Left ventricle myocardium inferior (tissue), 1 donor: Measurements from ENCODE around the gene TPCN2. TPM values are rescaled to one million over a fixed set of nuclear protein-coding genes. Genes with fewer than 3 reads are reported as not detected.
A peak's percentile ranks its signal among the peaks of the same experiment; 100 is the strongest.

Source experiments
- DNase-seq: peaks from one replicate; pipeline ENCODE4 v3.0.0-alpha.2; 2020
- H3K27ac ChIP-seq: fragments of 200-600 bp; replicated peaks from 2 replicates; pipeline ENCODE4 v1.8.0; 2021
- H3K27me3 ChIP-seq: fragments of 200-600 bp; 2 replicates; pipeline ENCODE4 v1.8.0; 2021; ENCODE audit warnings: low read depth
- H3K36me3 ChIP-seq: fragments of 200-600 bp; 2 replicates; pipeline ENCODE4 v1.8.0; 2021
- H3K4me1 ChIP-seq: fragments of 200-600 bp; 2 replicates; pipeline ENCODE4 v1.8.0; 2021
- H3K4me3 ChIP-seq: fragments of 200-600 bp; 2 replicates; pipeline ENCODE4 v1.8.0; 2021; ENCODE audit warnings: mild to moderate bottlenecking, moderate library complexity
- H3K9me3 ChIP-seq: fragments of 200-600 bp; replicated peaks from 2 replicates; pipeline ENCODE4 v1.8.0; 2021
- CTCF ChIP-seq: fragments of 200-600 bp; IDR thresholded peaks from 2 replicates; pipeline ENCODE4 v1.8.0; 2021; ENCODE audit warnings: antibody characterized with exemption, mild to moderate bottlenecking, borderline replicate concordance
- intact Hi-C: fragments of 100-400 bp; cut with micrococcal nuclease; formaldehyde crosslinking; loops from one replicate; pipeline ENCODE4 v1.11.0; 2022
- total RNA-seq: library from RNA; stranded (reverse); fragmentation: NEBNext Ultra II Directional; extraction: Animal tissue kit (Norgen Biotek cat#: 25700); gene quantifications from one replicate; pipeline ENCODE4 v1.2.1, GENCODE V29; 2021
- donor health status: DM: no; HTN: yes; CAD: no; lungs with severe emphysema.

The TPCN2 gene
- total RNA-seq, 1 donor from 2014 or later: 9.2 TPM

- DNase-seq: no peak
- H3K4me3 ChIP-seq: peak overlapping the region; percentile 82
- H3K9me3 ChIP-seq: no peaks in the 10 kb centered on the region
- no peak for TF ChIP-seq CTCF
- H3K27me3 ChIP-seq: no peaks in the 10 kb centered on the region
- H3K36me3 ChIP-seq: peaks cover 18% of the 10 kb centered on the region
- H3K4me1 ChIP-seq: peaks cover 67% of the 10 kb centered on the region
- peak overlapping the region; percentile 90 for H3K27ac ChIP-seq
- intact Hi-C loops: no loop called here
These were observed 2.1 kb downstream of the TPCN2 start for GRCh38 chr11:69050592-69051380.

- no peak for TF ChIP-seq CTCF
- H3K9me3 ChIP-seq: no peaks in the 10 kb centered on the region
- peaks cover 19% of the 10 kb centered on the region for H3K36me3 ChIP-seq
- intact Hi-C loops: no loop called here
- H3K27me3 ChIP-seq: no peaks in the 10 kb centered on the region
- DNase-seq: no peak
- H3K4me3 ChIP-seq: peak overlapping the region; percentile 32
- H3K27ac ChIP-seq: peak overlapping the region; percentile 90
- H3K4me1 ChIP-seq: peaks cover 76% of the 10 kb centered on the region
These were observed 2.9 kb downstream of the TPCN2 start for GRCh38 chr11:69051381-69052342.

GRCh38 chr11:69052343-69053168 lies 3.8 kb downstream of the TPCN2 start:
- peaks cover 76% of the 10 kb centered on the region for H3K4me1 ChIP-seq
- peaks cover 22% of the 10 kb centered on the region for H3K36me3 ChIP-seq
- H3K4me3 ChIP-seq: no peak overlapping the region
- TF ChIP-seq CTCF: no peak
- H3K27ac ChIP-seq: peak overlapping the region; percentile 90
- H3K27me3 ChIP-seq: no peaks in the 10 kb centered on the region
- no peak for DNase-seq
- H3K9me3 ChIP-seq: no peaks in the 10 kb centered on the region
- intact Hi-C loops: no loop called here

- Histone ChIP-seq H3K4me3 (no peak overlapping the region), H3K27ac (peak overlapping the region; percentile 90), H3K9me3 (no peaks in the 10 kb centered on the region), H3K4me1 (peaks cover 74% of the 10 kb centered on the region), H3K27me3 (no peaks in the 10 kb centered on the region), H3K36me3 (peaks cover 28% of the 10 kb centered on the region)
- intact Hi-C loops: no loop called here
- TF ChIP-seq CTCF: no peak
- DNase-seq: no peak
These were observed 4.4 kb downstream of the TPCN2 start for GRCh38 chr11:69053169-69053477.
